HG03196 (cell line): ENCODE results near the gene ESPNL.
A peak's percentile ranks its signal among the peaks of the same experiment; 100 is the strongest.

Experiments
- ATAC-seq: cut with Tn5 transposase; IDR thresholded peaks from one replicate; pipeline ENCODE4 v1.9.1; 2021; ENCODE audit not compliant: unreplicated experiment

The ESPNL gene

GRCh38 chr2:238098901-238099713, 1.0 kb upstream of the ESPNL start:
- ATAC-seq: no peak

GRCh38 chr2:238099714-238100048, 459 bp upstream of the ESPNL start:
- no peak for ATAC-seq

GRCh38 chr2:238100821-238101771, 956 bp downstream of the ESPNL start:
- no peak for ATAC-seq

- ATAC-seq: no peak
Measured at GRCh38 chr2:238101891-238102841, 2.0 kb downstream of the ESPNL start.

- ATAC-seq: no peak
Measured at GRCh38 chr2:238102865-238103264, 2.7 kb downstream of the ESPNL start.

GRCh38 chr2:238103465-238104225, 3.5 kb downstream of the ESPNL start:
- ATAC-seq: no peak

GRCh38 chr2:238104226-238104690, 4.1 kb downstream of the ESPNL start:
- ATAC-seq: no peak

GRCh38 chr2:238104691-238105371, 4.7 kb downstream of the ESPNL start:
- ATAC-seq: no peak

GRCh38 chr2:238105506-238106338, 5.6 kb downstream of the ESPNL start:
- ATAC-seq: no peak

- no peak for ATAC-seq
Measured at GRCh38 chr2:238106339-238106697, 6.2 kb downstream of the ESPNL start.

GRCh38 chr2:238106698-238107524, 6.8 kb downstream of the ESPNL start:
- ATAC-seq: no peak

- no peak for ATAC-seq
Measured at GRCh38 chr2:238107525-238108422, 7.6 kb downstream of the ESPNL start.

GRCh38 chr2:238108423-238109183, 8.5 kb downstream of the ESPNL start:
- peak; percentile 58 for ATAC-seq

GRCh38 chr2:238113611-238114010, 13.5 kb downstream of the ESPNL start:
- no peak for ATAC-seq

GRCh38 chr2:238114331-238114841, 14.2 kb downstream of the ESPNL start:
- ATAC-seq: no peak
